Measurements from ENCODE around the gene ADAM8.

The ADAM8 gene

GRCh38 chr10:133271521-133272300 lies 5.0 kb downstream of the ADAM8 start:
- TF ChIP-seq, protein P1, sequence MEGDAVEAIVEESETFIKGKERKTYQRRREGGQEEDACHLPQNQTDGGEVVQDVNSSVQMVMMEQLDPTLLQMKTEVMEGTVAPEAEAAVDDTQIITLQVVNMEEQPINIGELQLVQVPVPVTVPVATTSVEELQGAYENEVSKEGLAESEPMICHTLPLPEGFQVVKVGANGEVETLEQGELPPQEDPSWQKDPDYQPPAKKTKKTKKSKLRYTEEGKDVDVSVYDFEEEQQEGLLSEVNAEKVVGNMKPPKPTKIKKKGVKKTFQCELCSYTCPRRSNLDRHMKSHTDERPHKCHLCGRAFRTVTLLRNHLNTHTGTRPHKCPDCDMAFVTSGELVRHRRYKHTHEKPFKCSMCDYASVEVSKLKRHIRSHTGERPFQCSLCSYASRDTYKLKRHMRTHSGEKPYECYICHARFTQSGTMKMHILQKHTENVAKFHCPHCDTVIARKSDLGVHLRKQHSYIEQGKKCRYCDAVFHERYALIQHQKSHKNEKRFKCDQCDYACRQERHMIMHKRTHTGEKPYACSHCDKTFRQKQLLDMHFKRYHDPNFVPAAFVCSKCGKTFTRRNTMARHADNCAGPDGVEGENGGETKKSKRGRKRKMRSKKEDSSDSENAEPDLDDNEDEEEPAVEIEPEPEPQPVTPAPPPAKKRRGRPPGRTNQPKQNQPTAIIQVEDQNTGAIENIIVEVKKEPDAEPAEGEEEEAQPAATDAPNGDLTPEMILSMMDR (IDR thresholded peaks at IDR 0.05; ENCODE audit: low read depth, low read length): no peak
- no peak overlapping the region for H3K4me3 ChIP-seq (ENCODE audit: low read depth, low read length)

DNA sequence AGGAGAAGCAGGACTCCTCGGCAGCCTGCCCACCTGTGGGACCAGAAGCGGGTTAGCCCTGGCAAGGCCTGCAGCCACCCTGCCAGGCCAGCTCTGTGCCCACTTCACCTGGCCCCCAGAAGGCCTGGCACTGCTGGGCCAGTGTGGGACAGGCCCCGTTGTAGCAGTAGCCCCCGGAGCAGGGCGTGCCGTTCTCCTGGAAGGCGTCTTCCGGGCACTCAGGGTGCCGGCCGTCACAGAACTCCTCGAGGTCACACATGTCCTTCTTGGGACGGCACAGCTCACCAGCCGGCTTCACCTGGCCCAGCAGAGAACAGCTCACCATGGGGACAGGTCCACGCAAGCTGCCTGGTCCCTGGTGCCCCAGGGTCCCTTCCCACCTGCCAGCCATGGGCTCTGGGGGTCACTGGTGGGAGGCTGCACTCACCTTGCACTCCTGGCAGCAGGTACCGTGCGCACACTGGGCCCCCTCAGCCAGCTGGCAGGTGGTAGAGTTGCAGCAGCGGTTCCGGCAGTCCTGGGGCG lies 5.8 kb downstream of the ADAM8 start:
- H3K4me3 ChIP-seq (ENCODE audit: low read depth, low read length): no peak overlapping the region
- TF ChIP-seq, protein P1 (IDR thresholded peaks at IDR 0.05; ENCODE audit: low read depth, low read length): no peak

DNA sequence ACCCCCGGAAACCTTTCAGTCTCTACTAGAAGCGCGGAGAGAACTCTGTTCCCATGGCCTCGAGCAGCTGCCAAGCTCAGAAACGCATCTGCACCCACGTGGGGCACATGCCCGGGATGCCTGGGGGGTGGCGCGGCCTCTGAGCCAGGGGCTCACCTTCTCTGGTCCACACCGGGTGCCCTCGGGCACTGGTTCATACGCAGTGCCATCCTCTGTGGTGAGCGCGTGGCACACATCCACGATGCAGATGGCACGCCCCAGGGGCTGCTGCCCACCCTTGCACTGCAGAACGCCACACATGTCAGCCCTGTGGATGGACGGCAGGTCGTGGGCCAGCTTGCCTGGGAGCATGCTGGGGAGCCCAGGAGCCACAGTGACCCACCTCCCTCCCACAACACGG lies 6.5 kb downstream of the ADAM8 start:
- TF ChIP-seq, protein P1 (IDR thresholded peaks at IDR 0.05; ENCODE audit: low read depth, low read length): no peak
- H3K4me3 ChIP-seq (ENCODE audit: low read depth, low read length): no peak overlapping the region

DNA sequence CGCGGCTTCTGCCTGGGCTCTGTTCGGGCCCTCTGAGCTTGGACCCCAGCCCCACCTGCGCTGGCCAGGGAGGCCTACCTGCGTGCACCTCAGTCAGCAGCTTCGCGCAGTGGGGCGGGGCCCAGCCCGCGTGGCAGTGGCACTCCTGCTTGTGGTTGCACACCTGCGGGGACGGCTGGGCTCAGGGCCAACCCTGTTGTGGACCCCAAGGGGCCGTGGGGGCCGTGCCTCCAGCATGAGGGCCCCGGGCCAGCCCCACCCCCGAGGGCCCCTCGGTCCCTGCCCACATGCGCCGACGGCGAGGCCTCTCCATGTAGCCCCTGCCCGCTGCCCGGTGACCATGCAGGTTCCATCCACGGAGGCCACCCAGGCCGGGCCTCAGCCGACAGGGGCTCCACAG lies 7.3 kb downstream of the ADAM8 start:
- TF ChIP-seq, protein P1 (IDR thresholded peaks at IDR 0.05; ENCODE audit: low read depth, low read length): no peak
- no peak overlapping the region for H3K4me3 ChIP-seq (ENCODE audit: low read depth, low read length)

GRCh38 chr10:133268532-133268931 lies 8.1 kb downstream of the ADAM8 start:
- TF ChIP-seq, protein P1 (IDR thresholded peaks at IDR 0.05; ENCODE audit: low read depth, low read length): no peak
- no peak overlapping the region for H3K4me3 ChIP-seq (ENCODE audit: low read depth, low read length)

- H3K4me3 ChIP-seq (ENCODE audit: low read depth, low read length): no peak overlapping the region
- TF ChIP-seq, protein P1 (IDR thresholded peaks at IDR 0.05; ENCODE audit: low read depth, low read length): no peak
Measured at GRCh38 chr10:133267829-133268228, 8.8 kb downstream of the ADAM8 start.

DNA sequence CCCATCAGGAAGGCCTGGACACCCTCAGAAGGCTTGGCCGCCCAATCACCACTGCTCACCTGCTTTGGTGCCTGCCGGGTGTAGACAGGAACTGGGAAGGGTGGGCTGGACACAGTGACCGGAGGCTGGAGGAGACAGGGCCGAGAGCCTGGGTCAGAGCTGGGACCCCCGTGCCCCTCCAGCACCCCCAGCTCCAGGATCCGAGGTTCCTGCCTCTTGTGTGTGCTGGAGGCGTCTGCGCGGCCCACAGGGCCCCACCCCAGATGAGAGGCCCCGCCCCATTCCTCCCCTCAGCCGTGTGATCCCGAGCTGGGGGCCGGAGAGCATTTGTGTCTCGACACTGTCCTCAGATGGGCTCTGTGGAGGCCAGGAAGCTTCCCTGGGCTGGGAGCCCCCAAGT lies 9.4 kb downstream of the ADAM8 start:
- TF ChIP-seq, protein P1 (IDR thresholded peaks at IDR 0.05; ENCODE audit: low read depth, low read length): no peak

More for the DNA sequence above, 9.4 kb downstream of the ADAM8 start:
- no peak overlapping the region for H3K4me3 ChIP-seq (ENCODE audit: low read depth, low read length)
